ENCODE results near the gene LENG1.
A peak's percentile ranks its signal among the peaks of the same experiment; 100 is the strongest.

LENG1 gene

DNA sequence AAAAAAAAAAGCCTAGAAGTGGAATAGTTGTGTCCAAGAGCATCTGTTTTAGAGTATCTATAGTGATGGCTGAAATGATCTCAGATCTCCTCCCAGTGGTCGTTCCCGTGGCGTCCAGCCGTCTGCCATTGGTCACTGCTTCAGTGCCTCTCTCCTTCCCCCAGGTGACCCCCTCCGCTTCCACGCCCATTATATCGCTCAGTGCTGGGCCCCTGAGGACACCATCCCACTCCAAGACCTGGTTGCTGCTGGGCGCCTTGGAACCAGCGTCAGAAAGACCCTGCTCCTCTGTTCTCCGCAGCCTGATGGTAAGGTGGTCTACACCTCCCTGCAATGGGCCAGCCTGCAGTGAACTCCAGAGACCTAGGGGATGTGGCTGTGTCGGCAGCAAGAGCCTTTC lies 33.5 kb upstream of the LENG1 start:
- Histone ChIP-seq H3K9me3 (ENCODE audit: control insufficient read depth, low read length) (no peaks in the 10 kb centered on the region), H3K27me3 (ENCODE audit: control insufficient read depth, insufficient read depth, low read length) (no peaks in the 10 kb centered on the region), H2AFZ (no peak overlapping the region), H3K4me2 (ENCODE audit: low read length) (no peak overlapping the region), H3K79me2 (peaks cover 2% of the 10 kb centered on the region), H3K36me3 (ENCODE audit: control insufficient read depth, insufficient read depth, low read length) (no peaks in the 10 kb centered on the region), H3K4me1 (peaks cover 12% of the 10 kb centered on the region), H3K27ac (no peak overlapping the region), H3K4me3 (ENCODE audit: low read depth, low read length) (no peak overlapping the region), H3K9ac (no peak overlapping the region)
- TF ChIP-seq, protein P1, sequence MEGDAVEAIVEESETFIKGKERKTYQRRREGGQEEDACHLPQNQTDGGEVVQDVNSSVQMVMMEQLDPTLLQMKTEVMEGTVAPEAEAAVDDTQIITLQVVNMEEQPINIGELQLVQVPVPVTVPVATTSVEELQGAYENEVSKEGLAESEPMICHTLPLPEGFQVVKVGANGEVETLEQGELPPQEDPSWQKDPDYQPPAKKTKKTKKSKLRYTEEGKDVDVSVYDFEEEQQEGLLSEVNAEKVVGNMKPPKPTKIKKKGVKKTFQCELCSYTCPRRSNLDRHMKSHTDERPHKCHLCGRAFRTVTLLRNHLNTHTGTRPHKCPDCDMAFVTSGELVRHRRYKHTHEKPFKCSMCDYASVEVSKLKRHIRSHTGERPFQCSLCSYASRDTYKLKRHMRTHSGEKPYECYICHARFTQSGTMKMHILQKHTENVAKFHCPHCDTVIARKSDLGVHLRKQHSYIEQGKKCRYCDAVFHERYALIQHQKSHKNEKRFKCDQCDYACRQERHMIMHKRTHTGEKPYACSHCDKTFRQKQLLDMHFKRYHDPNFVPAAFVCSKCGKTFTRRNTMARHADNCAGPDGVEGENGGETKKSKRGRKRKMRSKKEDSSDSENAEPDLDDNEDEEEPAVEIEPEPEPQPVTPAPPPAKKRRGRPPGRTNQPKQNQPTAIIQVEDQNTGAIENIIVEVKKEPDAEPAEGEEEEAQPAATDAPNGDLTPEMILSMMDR (IDR thresholded peaks at IDR 0.05), result no peak

DNA sequence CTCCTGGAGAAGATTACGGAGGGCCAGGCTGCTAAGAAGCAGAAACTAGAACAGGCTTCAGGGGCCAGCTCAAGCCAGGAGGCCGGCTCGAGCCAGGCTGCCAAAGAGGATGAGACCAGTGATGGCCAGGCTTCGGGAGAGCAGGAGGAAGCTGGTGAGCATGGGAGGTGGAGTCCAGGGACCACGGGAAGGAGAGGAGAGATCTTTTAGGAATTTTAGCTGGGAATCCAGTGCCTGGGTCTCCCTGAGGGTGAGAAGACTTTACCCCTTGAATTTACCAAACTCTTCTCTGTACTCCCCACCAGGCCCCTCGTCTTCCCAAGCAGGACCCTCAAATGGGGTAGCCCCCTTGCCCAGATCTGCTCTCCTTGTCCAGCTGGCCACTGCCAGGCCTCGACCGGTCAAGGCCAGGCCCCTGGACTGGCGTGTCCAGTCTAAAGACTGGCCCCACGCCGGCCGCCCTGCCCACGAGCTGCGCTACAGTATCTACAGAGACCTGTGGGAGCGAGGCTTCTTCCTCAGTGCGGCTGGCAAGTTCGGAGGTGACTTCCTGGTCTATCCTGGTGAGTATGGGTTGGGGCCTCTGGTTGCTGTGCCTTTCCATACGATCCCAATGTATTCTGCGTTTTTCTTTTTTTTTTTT lies 32.4 kb upstream of the LENG1 start:
- Histone ChIP-seq H3K4me3 (ENCODE audit: low read depth, low read length) (peak overlapping the region; percentile 98), H3K9ac (no peak overlapping the region), H3K4me2 (ENCODE audit: low read length) (peak overlapping the region; percentile 96), H3K27ac (peak overlapping the region; percentile 100), H3K9me3 (ENCODE audit: control insufficient read depth, low read length) (no peaks in the 10 kb centered on the region), H3K27me3 (ENCODE audit: control insufficient read depth, insufficient read depth, low read length) (no peaks in the 10 kb centered on the region), H2AFZ (peak overlapping the region; percentile 76), H3K79me2 (peaks cover 2% of the 10 kb centered on the region), H3K36me3 (ENCODE audit: control insufficient read depth, insufficient read depth, low read length) (no peaks in the 10 kb centered on the region), H3K4me1 (peaks cover 18% of the 10 kb centered on the region)
- TF ChIP-seq, protein P1 (IDR thresholded peaks at IDR 0.05), result no peak

DNA sequence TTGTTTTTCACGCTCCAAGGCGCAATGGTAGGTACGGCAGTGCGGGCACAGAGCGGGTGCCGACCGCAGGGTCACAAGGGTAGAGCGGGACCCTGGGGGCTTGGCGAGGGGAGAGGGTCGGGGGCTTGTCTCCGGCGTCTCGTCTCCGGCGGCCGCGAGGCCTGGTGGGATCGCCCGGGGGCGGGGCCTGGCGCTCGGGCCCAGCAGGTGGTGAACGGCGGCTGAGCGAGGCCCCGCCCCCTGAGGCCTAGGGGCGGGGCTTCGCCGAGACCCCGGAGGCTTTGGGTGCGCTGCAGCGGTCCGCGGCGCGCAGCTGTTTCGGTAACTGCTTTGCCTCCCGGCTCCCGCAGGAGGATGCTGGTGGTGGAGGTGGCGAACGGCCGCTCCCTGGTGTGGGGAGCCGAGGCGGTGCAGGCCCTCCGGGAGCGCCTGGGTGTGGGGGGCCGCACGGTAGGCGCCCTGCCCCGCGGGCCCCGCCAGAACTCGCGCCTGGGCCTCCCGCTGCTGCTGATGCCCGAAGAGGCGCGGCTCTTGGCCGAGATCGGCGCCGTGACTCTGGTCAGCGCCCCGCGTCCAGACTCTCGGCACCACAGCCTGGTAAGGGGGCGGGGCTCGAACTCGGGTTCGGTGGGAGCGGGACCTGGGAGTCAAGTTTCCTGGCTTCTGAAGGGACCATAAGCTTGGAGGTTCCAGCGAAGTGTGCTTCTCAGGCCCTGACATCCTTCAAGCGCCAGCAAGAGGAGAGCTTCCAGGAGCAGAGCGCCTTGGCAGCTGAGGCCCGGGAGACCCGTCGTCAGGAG lies 31.7 kb upstream of the LENG1 start, which contains the start of gene TSEN34:
TSS of gene TSEN34 (plus strand) at position 298 of the 800 bp plus-strand sequence. CDS start at position 355, 57 bp downstream.
- H3K9ac ChIP-seq, result peak within 1 kb of the TSS; percentile 47

DNA sequence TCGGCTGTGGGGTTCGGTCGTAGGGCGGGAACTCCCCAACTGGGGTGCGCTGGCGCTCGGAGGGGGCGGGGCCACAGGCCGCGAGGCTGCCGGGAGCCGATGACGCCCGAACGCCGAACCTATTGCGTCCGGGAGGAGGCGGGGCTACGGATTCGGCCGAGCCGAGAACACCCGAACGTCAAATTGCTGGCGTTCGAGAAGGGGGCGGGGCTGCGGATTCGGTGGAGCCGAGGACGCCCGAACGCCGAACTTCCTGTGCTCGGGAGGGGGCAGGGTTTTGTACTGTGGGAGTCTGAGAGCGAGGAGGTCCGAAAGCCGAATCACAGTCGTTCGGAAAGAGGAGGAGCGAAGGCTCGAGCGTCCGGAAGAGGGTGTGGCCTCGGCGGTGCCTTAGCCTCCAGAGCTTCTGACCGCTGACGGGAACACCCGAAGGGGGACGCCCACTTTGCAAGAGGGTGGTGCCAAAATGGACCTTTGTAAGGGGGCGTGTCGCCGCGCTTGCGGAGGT lies 31.0 kb upstream of the LENG1 start:
- H3K9ac ChIP-seq, result peak overlapping the region; percentile 47
- peaks cover 2% of the 10 kb centered on the region for H3K79me2 ChIP-seq
- no peaks in the 10 kb centered on the region for H3K36me3 ChIP-seq (ENCODE audit: control insufficient read depth, insufficient read depth, low read length)
- H2AFZ ChIP-seq, result peak overlapping the region; percentile 76
- peaks cover 18% of the 10 kb centered on the region for H3K4me1 ChIP-seq
- TF ChIP-seq, protein P1 (IDR thresholded peaks at IDR 0.05), result no peak
- H3K4me2 ChIP-seq (ENCODE audit: low read length), result peak overlapping the region; percentile 98
- peak overlapping the region; percentile 98 for H3K4me3 ChIP-seq (ENCODE audit: low read depth, low read length)
- no peaks in the 10 kb centered on the region for H3K27me3 ChIP-seq (ENCODE audit: control insufficient read depth, insufficient read depth, low read length)
- no peaks in the 10 kb centered on the region for H3K9me3 ChIP-seq (ENCODE audit: control insufficient read depth, low read length)
- peak overlapping the region; percentile 100 for H3K27ac ChIP-seq

More for the DNA sequence above, 31.7 kb upstream of the LENG1 start, which contains the start of gene TSEN34:
- TF ChIP-seq, protein P1 (IDR thresholded peaks at IDR 0.05), result no peak
- Histone ChIP-seq H3K4me2 (ENCODE audit: low read length) (peak within 1 kb of the TSS; percentile 98), H3K36me3 (ENCODE audit: control insufficient read depth, insufficient read depth, low read length) (no peaks in the 10 kb centered on the region), H3K79me2 (peaks cover 2% of the 10 kb centered on the region), H3K27me3 (ENCODE audit: control insufficient read depth, insufficient read depth, low read length) (no peaks in the 10 kb centered on the region), H3K27ac (peak within 1 kb of the TSS; percentile 100), H3K9me3 (ENCODE audit: control insufficient read depth, low read length) (no peaks in the 10 kb centered on the region), H3K4me3 (ENCODE audit: low read depth, low read length) (peak within 1 kb of the TSS; percentile 98), H2AFZ (peak within 1 kb of the TSS; percentile 76), H3K4me1 (peaks cover 18% of the 10 kb centered on the region)
